Stimulated activated CD4-positive, alpha-beta T cell treated with anti-CD3 and anti-CD28 coated beads, TNF-alpha, amount 100 ng/mL, for 48 hours (primary cell): ENCODE data around the gene MORN5.

Experiments used
- DNase-seq, 3 donors: peaks; one replicate each; pipeline ENCODE4 v3.0.0-alpha.2; 2020; ENCODE audit warnings: low read depth in 3 of 3

MORN5 gene

GRCh38 chr9:122214507-122214906, 54.8 kb downstream of the MORN5 start:
- DNase-seq = no peak

DNA sequence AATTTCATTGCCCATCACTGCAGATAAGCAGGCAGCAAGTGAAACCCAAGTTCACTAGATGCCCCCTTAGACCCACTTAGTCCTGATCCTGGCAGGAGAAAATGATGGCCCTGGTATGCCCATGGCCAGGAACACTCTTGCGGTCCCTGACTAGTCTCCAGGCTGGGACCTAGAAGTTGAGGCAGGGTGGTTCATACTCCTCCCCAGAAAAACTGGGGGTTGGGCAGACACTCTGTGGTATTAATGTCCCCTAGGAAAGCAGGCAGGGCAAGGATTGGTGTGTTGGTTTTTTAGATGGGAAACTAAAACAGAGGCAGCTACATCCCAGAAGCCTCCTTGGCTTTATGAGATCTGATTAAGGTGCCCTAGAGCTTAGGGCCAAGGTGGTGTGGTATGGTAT, 56.0 kb downstream of the MORN5 start:
- DNase-seq = no peak

GRCh38 chr9:122216138-122216797, 56.6 kb downstream of the MORN5 start:
- DNase-seq = no peak

- DNase-seq = no peak
These were observed 57.2 kb downstream of the MORN5 start for GRCh38 chr9:122216798-122217418.

DNA sequence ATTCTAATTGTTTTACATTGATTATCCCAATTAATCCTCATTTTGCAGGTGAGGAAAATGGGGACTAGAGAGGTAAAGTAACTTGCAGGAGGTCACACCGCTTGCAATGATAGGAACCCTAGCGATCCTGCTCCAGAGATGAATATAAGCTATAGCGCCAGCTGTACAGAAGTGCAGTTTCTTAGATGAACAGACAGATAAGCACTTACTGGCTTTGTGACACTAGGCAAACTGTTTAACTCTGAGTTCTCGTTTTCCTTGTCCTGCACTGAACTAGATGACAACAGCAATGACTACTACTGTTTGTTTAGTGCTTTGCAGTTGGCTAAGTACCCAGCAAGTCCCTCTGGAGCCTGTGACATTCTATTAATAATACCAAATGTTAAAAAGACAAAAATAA, 57.9 kb downstream of the MORN5 start:
- no peak for DNase-seq

DNA sequence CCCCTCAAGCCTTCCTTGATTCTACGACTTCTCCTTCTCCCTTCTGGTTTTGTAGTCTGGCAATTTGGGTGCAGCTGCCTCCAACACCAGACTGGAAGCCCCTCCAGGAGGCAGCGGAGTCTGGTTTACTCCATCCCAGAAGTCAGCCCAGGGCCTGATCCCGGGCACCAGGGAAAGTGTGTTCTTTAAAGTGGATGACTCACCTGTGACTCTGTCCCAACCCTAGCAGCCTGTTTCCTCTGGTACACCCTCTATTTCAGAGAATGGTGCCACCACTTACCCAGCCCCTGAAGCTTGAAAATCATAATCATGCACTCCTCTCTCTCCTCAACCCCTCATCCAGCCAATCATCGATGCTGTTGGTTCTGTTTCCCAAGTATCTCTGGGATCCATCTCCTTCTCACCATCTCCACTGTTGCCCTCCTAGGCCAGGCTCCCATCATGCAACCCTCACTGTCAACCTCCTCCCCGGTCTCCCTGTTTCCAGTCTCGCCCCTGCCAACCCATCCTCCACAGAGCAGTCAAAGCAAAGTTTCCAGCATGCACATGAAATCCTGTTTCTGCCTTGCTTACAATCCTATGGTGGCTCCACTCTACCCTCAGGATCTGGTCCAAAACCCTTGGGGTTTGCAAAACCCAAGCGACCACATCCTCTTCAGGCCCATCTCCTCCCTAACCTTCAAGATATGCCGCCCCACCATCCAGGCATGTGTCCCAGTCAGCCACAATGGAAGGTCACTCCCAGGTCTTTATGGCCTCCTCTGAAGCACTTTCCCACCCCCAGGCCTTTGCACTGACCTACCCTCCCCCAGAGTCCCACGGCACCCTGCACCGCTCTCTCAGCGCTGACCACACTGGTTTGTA, 58.6 kb downstream of the MORN5 start:
- no peak for DNase-seq

DNA sequence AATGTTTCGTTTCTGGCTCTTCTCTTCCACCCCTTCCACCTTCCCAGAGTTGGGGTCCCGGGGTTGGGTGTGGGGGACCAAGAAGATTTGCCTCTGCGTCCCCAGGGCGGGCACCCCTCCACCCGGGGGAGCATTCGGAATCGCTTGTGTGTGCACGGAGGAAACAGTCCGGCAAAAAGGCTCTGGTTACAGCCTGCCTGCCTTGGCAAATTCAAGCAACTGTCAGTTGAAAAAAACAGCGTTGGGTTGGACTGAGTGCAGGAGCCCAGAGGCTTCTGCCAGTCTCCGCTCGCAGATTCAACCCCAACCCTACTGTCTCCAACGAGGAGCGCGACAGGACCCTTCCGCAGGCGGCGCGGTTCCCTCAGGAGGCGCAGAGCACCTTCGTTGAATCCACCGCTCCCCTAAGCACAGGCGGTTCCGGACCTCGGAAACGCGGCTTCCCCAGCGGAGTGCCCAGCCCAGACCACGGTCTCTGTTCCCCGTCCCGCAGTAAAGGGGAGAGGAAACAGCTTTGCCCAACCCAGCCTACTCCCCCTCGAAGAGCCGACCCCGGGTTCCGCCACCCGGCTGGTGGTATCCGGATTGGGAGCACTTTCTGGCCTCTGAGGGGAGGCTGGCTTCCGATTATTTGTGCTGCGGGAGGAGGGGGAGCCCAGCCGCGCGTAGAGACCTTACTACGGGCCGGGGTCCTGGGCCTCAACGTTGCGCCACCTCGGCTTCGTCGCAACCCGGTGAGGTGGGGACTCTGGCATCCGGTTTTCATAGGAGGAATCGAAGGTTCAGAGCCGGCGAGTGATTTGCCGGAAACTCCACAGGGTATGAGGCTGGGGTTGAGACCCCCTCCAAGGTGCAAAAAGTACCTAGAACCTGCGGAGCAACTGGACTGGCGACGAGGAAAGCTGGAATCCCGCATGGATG, 59.5 kb downstream of the MORN5 start:
- no peak for DNase-seq

GRCh38 chr9:122219856-122220672, 60.4 kb downstream of the MORN5 start:
- no peak for DNase-seq

DNA sequence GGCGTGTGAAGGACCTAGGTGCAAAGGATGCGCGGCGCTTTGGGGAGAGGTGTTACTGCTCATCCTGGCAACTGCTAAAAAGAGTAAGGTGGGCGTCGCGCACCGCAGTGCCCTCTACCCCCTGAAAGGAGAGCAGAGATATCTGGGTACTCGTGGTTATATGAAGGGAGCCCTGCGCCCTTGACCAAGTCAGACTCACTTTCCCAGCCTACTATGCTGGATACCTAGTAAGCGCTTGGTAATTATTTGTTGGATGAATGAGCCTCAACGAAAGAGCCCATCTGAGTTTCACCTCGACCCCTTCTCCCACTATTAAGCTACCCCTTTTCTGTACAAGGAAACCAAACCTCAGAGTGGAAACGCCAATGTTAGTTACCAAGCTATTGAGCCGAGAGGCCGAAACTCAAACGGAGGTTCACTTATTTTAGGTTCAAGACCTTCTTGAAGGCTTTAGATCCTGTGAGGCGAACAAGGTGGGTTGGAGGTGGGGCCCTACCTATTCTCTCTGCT, 61.0 kb downstream of the MORN5 start:
- no peak for DNase-seq

DNA sequence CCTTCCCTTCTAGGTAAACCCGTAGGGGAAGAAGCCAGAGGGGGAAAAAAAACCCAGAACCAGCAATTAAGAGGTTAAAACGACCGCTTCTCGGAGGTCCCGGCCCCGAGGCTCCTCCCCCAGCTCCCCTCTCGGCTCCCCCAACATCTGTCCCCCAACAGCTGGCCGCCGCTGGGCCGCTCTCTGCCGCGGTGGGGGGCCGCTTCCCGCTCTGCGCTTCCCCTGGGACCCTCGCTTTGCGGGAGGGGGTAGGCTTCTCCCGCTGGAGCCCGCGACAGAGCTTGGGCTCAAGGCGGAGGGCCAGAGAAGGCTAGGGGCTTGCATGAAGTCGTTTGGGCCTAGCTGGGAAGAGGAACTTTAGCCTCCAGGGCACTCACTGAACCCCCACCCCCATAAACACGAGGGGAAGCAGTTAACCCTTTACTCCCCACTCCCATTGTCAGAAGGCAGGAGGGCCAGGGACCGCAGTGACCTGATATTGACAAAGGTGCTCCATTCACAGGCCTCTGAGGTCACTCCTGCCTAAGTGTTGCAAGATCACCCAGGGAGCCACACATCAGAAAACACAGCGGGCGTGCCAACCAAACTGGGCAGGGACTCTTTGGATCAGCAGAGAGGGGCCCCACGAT, 61.6 kb downstream of the MORN5 start:
- no peak for DNase-seq

DNA sequence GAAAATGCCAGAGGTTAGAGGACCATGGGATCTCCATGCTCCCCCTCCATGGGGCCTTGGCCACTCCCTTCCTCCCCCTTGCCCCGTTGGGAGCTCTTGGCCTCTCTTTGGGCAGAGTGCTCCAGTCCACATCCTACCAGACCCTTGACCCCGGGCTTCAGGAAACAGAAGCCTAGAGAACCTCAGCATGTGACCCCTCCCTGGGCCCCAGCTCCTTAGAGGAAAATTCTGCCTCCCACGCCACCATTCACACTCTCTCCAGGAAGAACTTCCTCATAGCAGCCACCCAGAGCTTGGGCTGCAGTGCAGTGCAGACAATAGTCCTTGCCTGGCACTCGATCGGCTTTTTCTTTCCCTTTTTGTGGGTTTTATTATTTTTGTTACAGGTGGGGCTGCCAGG, 63.1 kb downstream of the MORN5 start:
- no peak for DNase-seq

- no peak for DNase-seq
These were observed 63.7 kb downstream of the MORN5 start for GRCh38 chr9:122223435-122223834.

DNA sequence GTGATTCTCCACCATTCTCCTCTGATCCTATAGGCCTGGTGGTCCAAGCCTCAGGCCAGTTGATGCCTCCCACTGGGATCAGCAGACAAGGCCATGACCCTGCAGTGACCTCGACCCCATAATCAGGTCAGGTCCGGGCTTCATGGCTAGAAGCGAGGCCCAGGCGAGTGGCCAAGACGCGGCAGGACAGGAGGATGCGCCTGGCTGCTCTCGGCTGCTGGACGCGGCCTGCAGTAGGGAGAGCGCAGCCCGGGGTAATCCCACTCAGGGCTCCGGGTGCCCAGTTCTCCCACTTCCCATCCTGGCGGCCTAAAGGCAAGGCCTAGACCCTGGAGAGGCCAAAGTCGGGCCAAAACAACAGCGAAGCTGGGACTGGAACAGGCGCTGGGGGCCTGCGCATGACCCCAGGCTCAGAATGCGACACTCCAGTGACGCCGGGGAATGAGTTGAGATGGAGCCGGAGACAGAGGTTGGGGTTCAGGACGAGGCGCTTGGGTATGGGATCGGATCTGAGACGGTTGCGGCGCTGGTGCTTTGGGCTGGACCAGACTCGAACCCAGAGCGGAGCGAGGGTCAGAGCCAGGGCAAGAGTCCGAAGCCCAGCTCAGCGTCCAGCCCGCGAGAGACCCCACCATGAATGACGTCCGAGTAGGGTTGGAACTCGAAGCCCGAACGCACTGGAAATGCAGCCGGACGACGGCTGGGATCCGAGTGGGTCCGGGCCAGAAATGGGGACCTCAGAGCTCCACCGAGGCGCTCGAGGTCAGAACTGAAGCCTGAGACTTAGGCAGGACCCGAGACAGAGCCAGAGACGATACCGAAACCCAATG, 65.8 kb downstream of the MORN5 start:
- no peak for DNase-seq

DNA sequence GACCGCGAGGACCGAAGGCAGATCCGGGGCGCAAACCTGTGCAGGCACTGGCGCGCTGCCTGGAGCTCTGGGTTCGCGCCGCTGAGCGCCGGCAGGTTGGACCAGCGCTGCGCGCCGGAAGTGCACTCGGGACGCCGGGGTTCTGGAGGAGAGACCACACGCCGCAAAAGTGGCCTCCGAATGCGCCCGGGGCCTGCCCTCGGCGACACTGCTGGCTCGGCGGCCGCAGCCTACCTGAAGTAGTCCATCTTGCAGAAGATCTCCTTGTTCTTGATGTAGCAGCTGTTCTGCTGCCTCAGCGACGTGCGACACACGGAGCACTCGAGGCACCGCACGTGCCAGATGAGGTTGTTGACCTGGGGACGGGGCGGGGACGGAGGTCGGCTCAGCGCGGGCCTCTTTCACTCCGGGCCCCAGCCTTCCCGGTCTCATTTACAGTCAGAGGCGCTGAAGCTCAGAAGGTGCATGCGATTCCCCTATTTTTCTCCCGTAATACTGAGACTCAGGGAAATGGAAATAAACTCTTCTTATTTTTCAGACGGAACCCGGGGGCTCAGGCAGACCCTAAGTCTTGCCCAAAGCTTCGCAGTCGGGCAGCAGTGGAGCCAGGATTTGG, 66.5 kb downstream of the MORN5 start:
- no peak for DNase-seq

DNA sequence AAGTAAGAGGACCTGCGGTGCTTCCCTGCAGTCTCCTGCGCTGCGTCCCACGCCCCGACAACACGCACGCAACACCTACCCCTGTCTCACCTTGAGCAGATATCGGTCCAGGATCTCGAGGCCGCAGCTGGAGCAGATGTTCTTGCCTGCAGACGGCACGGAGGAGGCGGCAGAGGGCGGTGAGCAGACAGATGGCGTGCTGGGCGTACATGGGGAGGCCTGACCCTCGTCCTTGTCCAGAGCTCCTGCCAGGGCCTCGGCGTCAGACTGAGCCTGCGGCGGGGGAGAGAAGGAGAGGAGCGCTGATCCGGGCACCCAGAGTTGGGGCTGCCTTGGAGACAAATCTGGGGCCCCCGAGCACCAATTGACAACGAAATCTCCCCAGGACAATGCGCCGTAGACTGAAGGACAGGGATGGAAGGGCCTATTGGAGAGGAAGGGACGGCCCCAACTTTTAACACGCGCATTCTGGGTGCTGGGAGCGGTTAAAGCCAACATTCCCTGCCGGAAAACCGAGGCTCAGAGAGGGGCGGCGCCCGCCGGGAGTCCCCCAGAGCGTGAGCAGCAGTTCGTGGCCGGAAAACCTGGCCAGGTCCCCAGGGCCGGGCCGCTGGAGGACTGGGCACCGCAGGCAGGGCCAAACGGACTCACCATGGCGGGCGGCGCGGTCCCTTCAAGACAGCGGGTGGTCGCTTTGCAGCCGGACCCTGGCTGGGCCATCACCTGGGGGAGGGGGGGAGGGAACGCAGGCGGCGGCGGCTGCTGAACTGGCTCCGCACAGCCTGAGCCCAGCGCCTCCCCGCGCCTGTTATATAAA, 67.3 kb downstream of the MORN5 start:
- no peak for DNase-seq

DNA sequence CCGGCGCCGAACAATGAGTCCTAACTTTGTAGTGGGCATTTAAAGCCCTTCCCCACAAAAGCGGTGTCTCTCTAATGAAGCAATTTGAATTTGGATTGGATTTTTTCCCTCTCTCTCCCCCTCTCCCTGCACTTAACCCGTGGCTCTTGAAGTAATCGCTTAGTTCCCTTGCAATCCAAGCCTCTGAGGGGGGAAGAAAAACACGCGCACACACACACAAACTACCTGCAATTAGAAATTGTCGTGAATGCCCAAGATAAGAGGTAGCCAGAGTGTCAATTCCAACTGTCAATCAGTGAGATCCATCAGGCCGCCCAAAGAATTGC, 67.8 kb downstream of the MORN5 start:
- no peak for DNase-seq

DNA sequence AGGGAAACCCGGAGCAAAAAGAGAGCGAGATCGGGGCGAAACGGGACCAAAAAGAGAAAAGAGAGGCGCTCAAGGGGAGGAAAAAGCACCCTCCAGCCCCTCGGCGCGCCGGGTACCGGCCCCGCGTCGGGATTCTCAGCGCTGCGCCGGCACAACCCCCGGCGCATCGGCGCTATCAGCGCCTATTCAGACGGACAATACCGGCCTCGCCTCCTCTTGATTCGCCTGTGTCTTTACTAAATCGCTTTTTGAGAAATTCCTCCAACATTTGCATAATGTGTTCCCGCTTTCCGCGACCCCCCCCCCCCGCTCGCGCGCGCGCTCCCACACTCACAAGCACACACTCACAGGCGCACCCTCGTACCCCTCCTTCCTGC, 68.5 kb downstream of the MORN5 start:
- no peak for DNase-seq
